ENCODE results near the gene GKN1.
"Not testable (repeated sequence)": the region's sequence is repeated elsewhere in the genome, so short reads cannot be mapped to it uniquely, and the experiment has no call there.

The GKN1 gene

GRCh38 chr2:68939962-68940361 lies 34.5 kb upstream of the GKN1 start:
- Histone ChIP-seq H3K27ac (ENCODE audit: low read depth, low read length) (no peak overlapping the region), H3K36me3 (ENCODE audit: insufficient read depth, low read length) (no peaks in the 10 kb centered on the region), H3K9me3 (ENCODE audit: low read length) (no peaks in the 10 kb centered on the region), H3K4me3 (ENCODE audit: low read depth in 1 of 2, low read length in 2 of 2) (no peak overlapping the region), H3K9ac (ENCODE audit: low read length) (no peak overlapping the region), H3K27me3 (ENCODE audit: control insufficient read depth in 1 of 2, insufficient read depth in 2 of 2, low read length in 2 of 2) (no peaks in the 10 kb centered on the region), H3K4me1 (ENCODE audit: insufficient read depth, low read length) (no peaks in the 10 kb centered on the region)

- Histone ChIP-seq H3K36me3 (ENCODE audit: insufficient read depth, low read length) (no peaks in the 10 kb centered on the region), H3K4me3 (ENCODE audit: low read depth in 1 of 2, low read length in 2 of 2) (no peak overlapping the region)
Measured at GRCh38 chr2:68940369-68940768, 34.1 kb upstream of the GKN1 start.

GRCh38 chr2:68942827-68943226 lies 31.6 kb upstream of the GKN1 start:
- Histone ChIP-seq H3K27me3 (ENCODE audit: control insufficient read depth in 1 of 2, insufficient read depth in 2 of 2, low read length in 2 of 2) (no peaks in the 10 kb centered on the region), H3K4me1 (ENCODE audit: insufficient read depth, low read length) (no peaks in the 10 kb centered on the region), H3K27ac (ENCODE audit: low read depth, low read length) (no peak overlapping the region), H3K9ac (ENCODE audit: low read length) (no peak overlapping the region), H3K4me3 (ENCODE audit: low read depth in 1 of 2, low read length in 2 of 2) (no peak overlapping the region), H3K36me3 (ENCODE audit: insufficient read depth, low read length) (no peaks in the 10 kb centered on the region), H3K9me3 (ENCODE audit: low read length) (no peaks in the 10 kb centered on the region)

More at GRCh38 chr2:68940369-68940768, 34.1 kb upstream of the GKN1 start:
- no peaks in the 10 kb centered on the region for H3K27me3 ChIP-seq (ENCODE audit: control insufficient read depth in 1 of 2, insufficient read depth in 2 of 2, low read length in 2 of 2)
- no peaks in the 10 kb centered on the region for H3K9me3 ChIP-seq (ENCODE audit: low read length)
- H3K4me1 ChIP-seq (ENCODE audit: insufficient read depth, low read length): no peaks in the 10 kb centered on the region
- H3K27ac ChIP-seq (ENCODE audit: low read depth, low read length): no peak overlapping the region
- no peak overlapping the region for H3K9ac ChIP-seq (ENCODE audit: low read length)

GRCh38 chr2:68943581-68944568 lies 30.6 kb upstream of the GKN1 start:
- no peak overlapping the region for H3K27ac ChIP-seq (ENCODE audit: low read depth, low read length)
- no peak overlapping the region for H3K9ac ChIP-seq (ENCODE audit: low read length)
- H3K4me3 ChIP-seq (ENCODE audit: low read depth in 1 of 2, low read length in 2 of 2): no peak overlapping the region
- H3K36me3 ChIP-seq (ENCODE audit: insufficient read depth, low read length): no peaks in the 10 kb centered on the region
- H3K27me3 ChIP-seq (ENCODE audit: control insufficient read depth in 1 of 2, insufficient read depth in 2 of 2, low read length in 2 of 2): no peaks in the 10 kb centered on the region
- no peaks in the 10 kb centered on the region for H3K4me1 ChIP-seq (ENCODE audit: insufficient read depth, low read length)
- H3K9me3 ChIP-seq (ENCODE audit: low read length): no peaks in the 10 kb centered on the region

- Histone ChIP-seq H3K36me3 (ENCODE audit: insufficient read depth, low read length) (no peaks in the 10 kb centered on the region), H3K9me3 (ENCODE audit: low read length) (no peaks in the 10 kb centered on the region), H3K9ac (ENCODE audit: low read length) (no peak overlapping the region), H3K27me3 (ENCODE audit: control insufficient read depth in 1 of 2, insufficient read depth in 2 of 2, low read length in 2 of 2) (no peaks in the 10 kb centered on the region), H3K4me3 (ENCODE audit: low read depth in 1 of 2, low read length in 2 of 2) (no peak overlapping the region), H3K27ac (ENCODE audit: low read depth, low read length) (no peak overlapping the region), H3K4me1 (ENCODE audit: insufficient read depth, low read length) (no peaks in the 10 kb centered on the region)
Measured at GRCh38 chr2:68946117-68946516, 28.3 kb upstream of the GKN1 start.

GRCh38 chr2:68948710-68949109 lies 25.7 kb upstream of the GKN1 start:
- Histone ChIP-seq H3K27ac (ENCODE audit: low read depth, low read length) (no peak overlapping the region), H3K4me1 (ENCODE audit: insufficient read depth, low read length) (no peaks in the 10 kb centered on the region), H3K36me3 (ENCODE audit: insufficient read depth, low read length) (no peaks in the 10 kb centered on the region), H3K4me3 (ENCODE audit: low read depth in 1 of 2, low read length in 2 of 2) (no peak overlapping the region), H3K9me3 (ENCODE audit: low read length) (no peaks in the 10 kb centered on the region), H3K27me3 (ENCODE audit: control insufficient read depth in 1 of 2, insufficient read depth in 2 of 2, low read length in 2 of 2) (no peaks in the 10 kb centered on the region), H3K9ac (ENCODE audit: low read length) (no peak overlapping the region)

GRCh38 chr2:68951899-68952298 lies 22.5 kb upstream of the GKN1 start:
- H3K9ac ChIP-seq (ENCODE audit: low read length): no peak overlapping the region
- no peak overlapping the region for H3K27ac ChIP-seq (ENCODE audit: low read depth, low read length)
- H3K4me3 ChIP-seq (ENCODE audit: low read depth in 1 of 2, low read length in 2 of 2): no peak overlapping the region
- H3K4me1 ChIP-seq (ENCODE audit: insufficient read depth, low read length): no peaks in the 10 kb centered on the region
- no peaks in the 10 kb centered on the region for H3K9me3 ChIP-seq (ENCODE audit: low read length)
- no peaks in the 10 kb centered on the region for H3K36me3 ChIP-seq (ENCODE audit: insufficient read depth, low read length)
- no peaks in the 10 kb centered on the region for H3K27me3 ChIP-seq (ENCODE audit: control insufficient read depth in 1 of 2, insufficient read depth in 2 of 2, low read length in 2 of 2)

- Histone ChIP-seq H3K36me3 (ENCODE audit: insufficient read depth, low read length) (no peaks in the 10 kb centered on the region), H3K4me1 (ENCODE audit: insufficient read depth, low read length) (no peaks in the 10 kb centered on the region), H3K27ac (ENCODE audit: low read depth, low read length) (no peak within 1 kb of the TSS), H3K9me3 (ENCODE audit: low read length) (no peaks in the 10 kb centered on the region), H3K9ac (ENCODE audit: low read length) (no peak within 1 kb of the TSS), H3K4me3 (ENCODE audit: low read depth in 1 of 2, low read length in 2 of 2) (no peak within 1 kb of the TSS), H3K27me3 (ENCODE audit: control insufficient read depth in 1 of 2, insufficient read depth in 2 of 2, low read length in 2 of 2) (no peaks in the 10 kb centered on the region)
Measured at GRCh38 chr2:68952887-68953521, 21.4 kb upstream of the GKN1 start, which contains the start of gene GKN2. GKN2 (minus strand) TSS chr2:68952893; CDS start chr2:68952861, 32 bp downstream.

- not testable (repeated sequence) for H3K27me3 ChIP-seq (ENCODE audit: control insufficient read depth in 1 of 2, insufficient read depth in 2 of 2, low read length in 2 of 2); H3K4me1 ChIP-seq (ENCODE audit: insufficient read depth, low read length); H3K9me3 ChIP-seq (ENCODE audit: low read length); H3K36me3 ChIP-seq (ENCODE audit: insufficient read depth, low read length); H3K27ac ChIP-seq (ENCODE audit: low read depth, low read length); H3K4me3 ChIP-seq (ENCODE audit: low read depth in 1 of 2, low read length in 2 of 2); H3K9ac ChIP-seq (ENCODE audit: low read length)
Measured at GRCh38 chr2:68955432-68955831, 19.0 kb upstream of the GKN1 start.

- H3K27me3 ChIP-seq (ENCODE audit: control insufficient read depth in 1 of 2, insufficient read depth in 2 of 2, low read length in 2 of 2): no peaks in the 10 kb centered on the region
- no peak overlapping the region for H3K27ac ChIP-seq (ENCODE audit: low read depth, low read length)
- no peaks in the 10 kb centered on the region for H3K4me1 ChIP-seq (ENCODE audit: insufficient read depth, low read length)
- no peaks in the 10 kb centered on the region for H3K9me3 ChIP-seq (ENCODE audit: low read length)
- no peak overlapping the region for H3K9ac ChIP-seq (ENCODE audit: low read length)
- H3K4me3 ChIP-seq (ENCODE audit: low read depth in 1 of 2, low read length in 2 of 2): no peak overlapping the region
- no peaks in the 10 kb centered on the region for H3K36me3 ChIP-seq (ENCODE audit: insufficient read depth, low read length)
Measured at GRCh38 chr2:68959001-68959400, 15.4 kb upstream of the GKN1 start.

- H3K9me3 ChIP-seq (ENCODE audit: low read length): no peaks in the 10 kb centered on the region
- no peaks in the 10 kb centered on the region for H3K36me3 ChIP-seq (ENCODE audit: insufficient read depth, low read length)
- H3K9ac ChIP-seq (ENCODE audit: low read length): no peak overlapping the region
- no peak overlapping the region for H3K27ac ChIP-seq (ENCODE audit: low read depth, low read length)
- no peaks in the 10 kb centered on the region for H3K27me3 ChIP-seq (ENCODE audit: control insufficient read depth in 1 of 2, insufficient read depth in 2 of 2, low read length in 2 of 2)
- no peak overlapping the region for H3K4me3 ChIP-seq (ENCODE audit: low read depth in 1 of 2, low read length in 2 of 2)
- H3K4me1 ChIP-seq (ENCODE audit: insufficient read depth, low read length): no peaks in the 10 kb centered on the region
Measured at GRCh38 chr2:68961380-68961779, 13.1 kb upstream of the GKN1 start.
